ENCODE data around the gene C3orf20.
"Not testable (repeated sequence)": the region's sequence is repeated elsewhere in the genome, so short reads cannot be mapped to it uniquely, and the experiment has no call there.

- peak; percentile 97 for TF ChIP-seq ATF3 (IDR thresholded peaks at IDR 0.05)
- not testable (repeated sequence) for TF ChIP-seq ATF3 (CRISPR knock-in tag; conservative IDR thresholded peaks at IDR 0.05); TCF7 (IDR thresholded peaks at IDR 0.05; ENCODE audit: borderline replicate concordance); CTCF (IDR thresholded peaks at IDR 0.05 in 2 of 3, conservative IDR thresholded peaks at IDR 0.05 in 1 of 3; ENCODE audit: insufficient read depth in 2 of 3, low read depth in 1 of 3, low read length in 3 of 3); TBL1XR1 (IDR thresholded peaks at IDR 0.05; ENCODE audit: low read length in 2 of 2)
These were observed 22.5 kb upstream of the C3orf20 start for GRCh38 chr3:14652360-14652907.
